Vagina (tissue), 2 donors: Measurements from ENCODE around the gene BSCL2.

Source experiments
- POLR2A ChIP-seq, 2 donors: fragments of 450-650 bp; IDR thresholded peaks; one replicate each; pipeline ENCODE4 v1.6.1; 2017; ENCODE audit warnings: antibody characterized with exemption in 2 of 2, mild to moderate bottlenecking in 2 of 2, moderate library complexity in 2 of 2
- TF ChIP-seq, protein P1 (sequence below), 3 experiments: fragments of 450-650 bp in 2 of 3; fragments of 200-600 bp in 1 of 3; sonication (generic) in 1 of 3; IDR thresholded peaks; one replicate each; pipeline ENCODE4 v1.5.1; 2017 to 2019; ENCODE audit warnings: antibody characterized with exemption in 3 of 3, mild to moderate bottlenecking in 2 of 3, moderate library complexity in 2 of 3

DNA sequence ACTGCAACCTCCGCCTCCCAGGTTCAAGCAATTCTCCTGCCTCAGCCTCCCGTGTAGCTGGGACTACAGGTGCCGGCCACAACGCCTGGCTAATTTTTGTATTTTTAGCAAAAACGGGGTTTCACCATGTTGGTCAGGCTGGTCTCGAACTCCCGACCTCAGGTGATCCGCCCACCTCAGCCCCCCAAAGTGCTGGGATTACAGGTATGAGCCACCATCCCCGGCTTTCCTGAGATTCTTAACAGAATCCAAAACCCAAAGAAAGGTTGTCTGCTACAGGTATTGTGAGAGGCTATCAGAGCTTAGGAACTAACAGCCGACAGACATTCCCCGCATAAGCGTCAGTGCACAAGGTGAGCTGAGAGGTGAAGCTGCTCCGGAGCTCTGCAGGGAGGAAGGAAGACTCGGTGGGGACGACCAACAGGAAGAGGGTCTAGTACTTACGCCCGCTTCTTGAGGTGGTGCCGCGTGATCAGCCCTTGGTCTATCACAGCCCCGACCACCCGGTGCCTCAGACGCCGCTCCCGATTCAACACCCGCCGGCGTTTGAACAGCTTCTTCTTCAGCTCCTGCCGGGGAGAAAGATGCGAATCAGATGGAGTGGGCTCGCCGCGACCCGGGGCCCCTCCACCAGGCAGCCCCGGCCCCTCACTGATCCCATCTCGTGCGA lies 42.7 kb downstream of the BSCL2 start:
- TF ChIP-seq, protein P1, sequence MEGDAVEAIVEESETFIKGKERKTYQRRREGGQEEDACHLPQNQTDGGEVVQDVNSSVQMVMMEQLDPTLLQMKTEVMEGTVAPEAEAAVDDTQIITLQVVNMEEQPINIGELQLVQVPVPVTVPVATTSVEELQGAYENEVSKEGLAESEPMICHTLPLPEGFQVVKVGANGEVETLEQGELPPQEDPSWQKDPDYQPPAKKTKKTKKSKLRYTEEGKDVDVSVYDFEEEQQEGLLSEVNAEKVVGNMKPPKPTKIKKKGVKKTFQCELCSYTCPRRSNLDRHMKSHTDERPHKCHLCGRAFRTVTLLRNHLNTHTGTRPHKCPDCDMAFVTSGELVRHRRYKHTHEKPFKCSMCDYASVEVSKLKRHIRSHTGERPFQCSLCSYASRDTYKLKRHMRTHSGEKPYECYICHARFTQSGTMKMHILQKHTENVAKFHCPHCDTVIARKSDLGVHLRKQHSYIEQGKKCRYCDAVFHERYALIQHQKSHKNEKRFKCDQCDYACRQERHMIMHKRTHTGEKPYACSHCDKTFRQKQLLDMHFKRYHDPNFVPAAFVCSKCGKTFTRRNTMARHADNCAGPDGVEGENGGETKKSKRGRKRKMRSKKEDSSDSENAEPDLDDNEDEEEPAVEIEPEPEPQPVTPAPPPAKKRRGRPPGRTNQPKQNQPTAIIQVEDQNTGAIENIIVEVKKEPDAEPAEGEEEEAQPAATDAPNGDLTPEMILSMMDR (IDR thresholded peaks at IDR 0.05), result no peak
- no peak for TF ChIP-seq POLR2A (IDR thresholded peaks at IDR 0.05)
